HG02852 (cell line): ENCODE measurements around the gene PLXNC1.

Experiments used
- ATAC-seq: cut with Tn5 transposase; IDR thresholded peaks from one replicate; pipeline ENCODE4 v1.9.1; 2021; ENCODE audit warnings: mild to moderate bottlenecking, moderate library complexity; ENCODE audit not compliant: unreplicated experiment

PLXNC1 gene

DNA sequence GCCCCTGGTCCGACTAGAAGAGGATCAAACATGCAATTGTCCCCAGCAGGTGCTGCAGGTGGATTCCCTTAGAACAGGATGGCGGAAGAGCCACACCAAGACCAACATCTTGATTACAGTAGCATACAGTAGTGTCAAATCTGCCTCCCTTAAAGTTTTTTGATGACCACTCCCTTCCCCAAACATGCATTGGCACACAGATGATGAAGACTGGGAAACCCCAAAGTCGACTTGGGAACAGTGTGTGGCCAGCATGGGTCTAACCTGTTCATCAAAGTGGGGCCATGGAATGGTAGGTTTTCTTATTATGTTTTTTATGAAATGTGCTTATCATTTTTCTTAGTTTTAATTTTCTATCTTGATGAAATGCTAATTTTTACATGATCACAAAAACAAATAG is 8.8 kb downstream of the PLXNC1 start:
- ATAC-seq = no peak

DNA sequence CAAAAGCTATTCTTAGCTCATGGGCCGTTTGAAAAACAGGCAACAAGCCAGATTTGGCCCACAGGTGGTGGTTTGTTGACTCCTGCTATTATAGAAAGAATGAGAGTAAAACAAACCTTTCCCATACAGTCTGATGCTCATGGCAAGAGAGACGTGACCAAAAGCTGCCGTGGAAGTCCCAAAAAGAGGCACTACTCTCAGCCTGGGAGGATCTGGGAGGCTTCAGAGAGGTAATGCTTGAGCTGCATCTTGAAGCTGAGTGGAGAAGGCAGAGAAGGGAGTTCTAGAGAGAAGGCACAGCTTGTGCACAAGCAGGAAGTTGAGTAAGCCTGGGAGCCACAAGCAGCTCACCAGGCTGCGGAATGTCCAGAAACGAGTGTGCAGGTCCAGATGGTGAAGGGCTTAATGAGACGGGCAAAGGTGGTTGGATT is 9.6 kb downstream of the PLXNC1 start:
- ATAC-seq = peak; percentile 85

DNA sequence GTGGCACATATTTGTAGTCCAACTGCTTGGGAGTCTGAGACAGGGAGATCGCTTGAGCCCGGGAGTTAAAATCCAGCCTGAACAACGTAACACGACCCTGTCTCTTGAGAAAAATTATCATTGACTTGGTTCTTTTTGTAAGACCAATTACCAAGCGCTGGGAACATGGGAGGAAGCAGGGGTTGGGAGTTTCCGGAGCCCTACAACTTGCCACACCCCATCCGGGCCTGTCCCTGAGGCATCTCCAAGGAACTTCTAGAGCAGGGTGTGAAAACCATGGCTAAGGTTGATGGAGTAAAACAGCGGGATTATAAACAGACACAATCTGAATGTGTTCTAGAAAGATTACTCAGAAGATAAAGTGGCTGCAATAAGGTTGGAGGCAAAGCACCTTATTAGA is 10.3 kb downstream of the PLXNC1 start:
- no peak for ATAC-seq

DNA sequence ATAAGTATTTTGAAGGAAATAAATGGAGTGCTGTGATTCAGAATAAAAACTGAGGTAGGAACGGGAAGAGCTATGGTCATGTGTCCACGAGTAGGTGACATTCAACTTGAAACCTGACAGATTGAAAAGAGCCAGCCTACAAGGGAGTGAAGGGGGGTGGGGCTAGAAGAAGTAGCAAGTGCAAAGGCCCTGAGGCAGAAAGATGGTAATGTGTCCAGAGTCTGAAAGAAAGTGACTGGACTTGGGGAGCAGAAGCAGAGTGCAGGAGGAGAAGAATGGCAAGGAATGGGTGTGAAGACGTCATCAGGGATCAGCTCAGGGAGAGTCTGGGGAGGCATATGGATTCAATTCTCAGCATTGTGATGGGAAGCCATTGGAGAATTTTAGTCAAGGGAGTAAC is 13.7 kb downstream of the PLXNC1 start:
- ATAC-seq = no peak

DNA sequence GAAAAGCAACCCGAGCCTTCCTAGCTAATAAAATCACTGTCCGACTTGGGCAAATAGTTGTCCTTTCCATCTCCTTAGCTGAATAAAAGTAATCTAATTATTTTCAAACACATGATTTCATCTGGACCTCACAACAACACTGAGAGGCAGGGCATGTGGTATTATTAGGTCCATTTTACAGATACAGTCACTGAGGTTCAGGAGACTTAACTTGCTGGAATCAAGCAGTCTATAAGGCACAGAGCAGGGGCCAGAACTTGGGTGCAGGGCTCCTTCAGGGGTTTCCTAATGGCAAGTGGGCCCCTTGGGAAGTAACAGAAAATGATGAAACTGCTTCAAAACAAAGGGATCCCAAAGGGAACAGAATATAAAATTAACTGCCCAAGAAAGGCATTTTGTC is 15.5 kb downstream of the PLXNC1 start:
- no peak for ATAC-seq

DNA sequence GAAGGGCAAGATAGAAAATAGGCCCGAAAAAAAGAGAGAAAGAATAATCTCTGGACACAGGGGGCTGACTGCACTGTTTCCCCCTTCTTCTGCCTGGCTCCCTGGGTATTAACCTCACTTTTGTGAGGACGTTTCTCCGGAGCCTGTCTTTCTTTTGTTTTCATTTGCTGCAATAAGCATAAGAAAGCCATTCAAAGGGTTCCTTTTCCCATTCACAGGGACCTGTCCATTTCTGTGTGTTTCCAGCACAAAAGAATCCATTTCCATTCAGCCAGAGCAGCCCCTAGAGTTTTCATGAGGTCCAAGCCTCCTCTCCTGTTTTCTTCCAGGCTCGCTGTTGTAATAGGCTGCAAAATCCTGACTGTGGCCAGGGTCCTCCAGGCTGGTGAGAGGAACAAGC is 16.8 kb downstream of the PLXNC1 start:
- ATAC-seq = no peak

DNA sequence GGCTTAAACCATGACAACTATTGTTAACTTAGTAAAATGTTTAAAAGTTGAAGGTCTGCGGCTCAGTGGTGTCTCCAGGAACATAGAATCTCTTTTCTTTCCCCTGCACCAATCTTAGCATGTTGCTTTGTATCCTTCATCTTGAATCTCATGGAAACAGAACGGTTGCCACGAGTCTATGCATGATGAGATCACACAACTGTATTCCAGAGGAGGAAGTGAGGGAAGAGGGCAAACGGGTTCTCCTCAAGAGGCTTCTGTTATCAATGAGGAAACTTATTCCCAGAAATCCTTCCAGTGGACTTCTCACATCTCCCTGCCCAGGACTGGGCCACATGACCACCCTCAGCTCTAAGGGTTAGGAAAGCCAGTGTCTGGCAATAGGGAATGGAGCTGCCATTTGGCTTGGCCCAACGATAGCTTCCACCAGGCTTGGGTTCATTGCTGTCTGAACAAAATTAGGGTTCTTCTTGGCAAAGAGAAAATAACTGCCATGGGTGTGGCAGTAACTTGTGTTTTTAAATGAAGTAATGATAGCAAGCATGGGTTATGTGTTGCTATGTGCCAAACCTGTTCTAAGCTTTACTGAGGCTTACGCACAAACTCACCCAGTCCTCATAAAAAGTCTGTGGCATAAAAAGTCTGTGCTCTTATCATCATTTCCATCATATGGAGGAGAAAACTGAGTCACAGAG is 17.4 kb downstream of the PLXNC1 start:
- no peak for ATAC-seq

DNA sequence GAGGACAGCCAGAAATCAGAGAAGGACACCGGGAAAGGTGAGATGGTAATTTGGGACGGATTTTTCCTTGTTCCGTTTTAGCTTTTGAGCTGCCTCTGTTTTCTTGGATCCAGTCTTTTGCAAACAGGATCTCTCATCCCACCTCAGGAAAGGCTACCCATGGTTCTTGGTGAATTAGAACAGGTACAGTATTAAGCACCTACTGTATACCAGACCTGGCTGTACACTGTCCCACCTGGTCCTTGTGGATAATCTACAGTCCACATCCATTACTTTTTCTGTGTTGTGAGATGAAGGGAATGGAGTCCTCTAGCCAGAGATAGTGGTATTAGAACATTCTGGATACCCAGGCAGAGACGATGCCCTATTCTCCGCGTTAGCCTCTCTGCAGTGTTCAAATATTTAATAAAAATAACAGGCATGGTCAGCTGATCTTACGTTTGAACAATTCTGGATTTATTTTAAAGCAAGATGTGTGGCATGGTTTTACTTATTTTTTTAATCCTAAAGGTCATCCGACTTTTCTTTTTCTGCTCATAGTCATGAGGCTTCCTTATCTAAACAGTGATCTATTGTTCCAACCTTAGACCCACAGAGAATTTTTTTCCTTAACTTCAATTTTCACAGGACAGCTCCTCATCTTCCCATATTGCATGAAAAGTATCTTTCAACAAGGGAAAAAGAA is 18.8 kb downstream of the PLXNC1 start:
- ATAC-seq = no peak

DNA sequence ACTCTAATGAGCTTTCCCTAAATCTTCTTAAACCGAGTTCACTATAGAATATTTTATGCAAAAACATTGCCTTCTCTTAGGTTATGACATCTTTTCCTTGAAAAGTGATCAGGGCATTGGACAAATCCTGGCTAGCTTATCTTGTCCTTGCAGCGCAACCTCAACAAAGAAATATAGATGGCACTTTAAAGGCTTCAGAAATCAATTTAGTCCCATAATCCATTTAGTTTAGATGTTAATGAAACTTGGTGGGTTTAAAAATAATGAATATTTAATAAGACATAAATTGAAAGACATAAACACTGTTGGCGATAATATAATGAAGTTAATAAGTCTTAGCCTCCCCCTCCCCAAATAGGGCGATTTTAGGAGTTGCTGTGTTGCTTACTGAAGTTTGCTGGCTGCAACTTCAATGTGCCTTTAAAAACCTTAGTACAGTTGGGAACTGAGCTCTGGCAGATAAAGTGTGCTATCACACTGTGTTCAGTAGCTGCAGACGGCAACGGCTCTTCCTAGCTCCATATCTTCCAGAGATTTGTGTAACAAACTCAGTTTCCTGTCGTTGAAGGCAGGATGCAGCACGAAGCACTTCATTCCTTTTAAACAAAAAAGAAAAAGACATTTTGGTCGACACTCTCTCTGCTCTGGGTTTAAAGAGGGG is 19.5 kb downstream of the PLXNC1 start:
- ATAC-seq = no peak

DNA sequence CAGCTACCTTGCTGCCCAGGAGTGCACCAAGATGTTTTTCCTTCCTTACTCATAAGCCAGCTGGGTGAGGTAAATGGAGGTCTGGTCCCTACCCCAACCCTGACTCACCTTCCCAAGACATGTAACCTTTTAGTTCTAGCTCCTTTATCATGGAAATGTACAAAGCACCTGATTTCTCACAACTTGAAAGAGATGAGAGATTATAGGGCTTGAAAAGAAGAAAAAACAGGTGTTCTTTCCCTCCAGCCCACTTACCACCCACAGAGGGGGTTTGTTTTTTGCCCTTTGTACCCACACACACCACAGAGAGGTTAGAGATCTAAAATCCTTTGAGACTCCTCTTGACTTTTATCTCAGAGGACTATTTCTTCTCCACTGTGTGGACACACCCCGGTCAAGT is 21.1 kb downstream of the PLXNC1 start:
- no peak for ATAC-seq

DNA sequence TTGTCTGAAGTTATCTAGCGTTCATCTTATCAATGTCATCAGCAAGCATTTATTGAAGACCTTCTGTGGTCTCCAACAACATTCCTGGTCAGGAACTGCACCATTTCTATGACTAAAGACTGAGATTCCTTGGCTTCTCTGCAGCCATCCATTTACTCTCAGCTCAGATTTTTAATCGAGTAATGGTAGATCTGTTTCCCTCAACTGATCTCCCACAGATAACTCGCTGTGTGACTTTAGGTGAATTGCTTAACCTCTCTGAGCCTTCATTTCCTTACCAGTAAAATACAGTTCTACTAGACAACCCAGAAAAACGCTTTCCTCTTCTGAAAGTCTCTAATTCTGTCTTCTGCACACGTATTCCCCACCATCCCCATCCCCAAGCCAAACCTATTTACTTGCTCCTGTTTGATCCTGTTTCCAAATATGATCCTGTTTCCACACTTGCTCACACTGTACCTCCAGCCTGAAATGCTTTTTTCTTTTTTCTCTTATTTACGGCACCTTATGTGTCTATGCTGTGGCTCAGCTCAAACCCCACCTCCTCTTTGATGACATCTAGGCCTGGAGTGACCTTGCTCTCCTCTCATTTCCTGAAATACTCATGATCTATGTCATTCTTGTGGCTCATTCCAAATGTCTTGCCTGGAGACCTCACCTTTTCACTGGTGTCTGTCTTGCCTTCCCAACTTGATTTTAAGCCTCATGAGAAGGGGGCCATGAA is 21.8 kb downstream of the PLXNC1 start:
- no peak for ATAC-seq

DNA sequence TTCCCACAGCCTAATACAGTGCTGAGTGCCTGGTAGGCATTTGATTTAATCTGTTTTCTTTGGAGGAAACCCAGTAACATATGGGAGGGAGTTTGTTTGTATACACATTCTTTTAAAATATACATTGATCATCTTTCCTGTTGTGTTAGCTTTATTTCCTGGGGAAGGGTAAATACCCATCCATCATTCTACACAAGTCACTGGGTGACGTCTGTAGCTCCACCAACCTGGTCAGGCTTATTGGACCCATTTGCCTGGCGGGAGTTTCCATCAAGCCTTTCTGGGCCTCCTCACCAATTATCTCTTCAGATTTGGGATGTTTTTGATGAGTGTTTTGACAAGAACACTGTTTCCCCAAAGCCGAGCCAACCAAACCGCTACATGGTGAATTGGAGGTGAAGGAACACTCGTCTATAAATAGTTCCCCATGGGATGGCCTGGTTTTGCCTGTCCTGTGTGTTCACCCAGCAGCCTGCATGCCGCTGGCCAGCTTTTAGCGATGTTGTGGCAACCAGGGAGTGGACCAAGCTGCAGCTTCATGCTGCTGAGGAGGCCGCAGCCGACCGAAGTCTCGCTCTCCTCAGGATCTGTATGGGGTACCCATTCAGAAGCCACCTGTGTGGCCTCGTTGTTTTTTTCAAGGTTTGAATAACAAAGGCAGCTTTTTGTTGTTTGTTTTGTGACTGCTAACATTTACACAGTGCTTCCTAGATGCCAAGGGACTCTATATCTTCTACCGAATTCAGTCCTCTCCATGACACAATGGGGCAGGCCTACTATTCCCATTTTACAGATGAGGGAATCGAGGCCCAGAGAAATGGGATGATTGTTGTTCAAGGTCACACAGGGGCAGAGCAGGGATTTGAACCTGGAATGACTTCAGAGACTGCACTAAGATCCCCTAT is 22.6 kb downstream of the PLXNC1 start:
- ATAC-seq = no peak

DNA sequence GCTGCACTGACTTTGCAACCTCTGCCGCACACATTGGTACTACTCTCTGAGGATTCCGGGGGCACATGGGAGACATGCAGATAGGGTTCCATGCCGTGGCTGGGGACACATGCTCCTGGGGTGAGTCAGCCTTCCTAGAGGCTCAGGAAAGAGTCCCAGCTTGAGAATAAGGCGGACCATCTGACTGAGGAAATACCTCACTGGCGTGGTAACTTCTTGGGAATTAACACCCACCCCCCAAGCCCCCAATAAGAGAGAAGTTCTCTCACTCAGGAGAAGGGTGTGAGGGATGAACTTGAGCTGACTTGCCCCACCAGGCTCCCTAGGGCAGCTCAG is 23.2 kb downstream of the PLXNC1 start:
- ATAC-seq = no peak

DNA sequence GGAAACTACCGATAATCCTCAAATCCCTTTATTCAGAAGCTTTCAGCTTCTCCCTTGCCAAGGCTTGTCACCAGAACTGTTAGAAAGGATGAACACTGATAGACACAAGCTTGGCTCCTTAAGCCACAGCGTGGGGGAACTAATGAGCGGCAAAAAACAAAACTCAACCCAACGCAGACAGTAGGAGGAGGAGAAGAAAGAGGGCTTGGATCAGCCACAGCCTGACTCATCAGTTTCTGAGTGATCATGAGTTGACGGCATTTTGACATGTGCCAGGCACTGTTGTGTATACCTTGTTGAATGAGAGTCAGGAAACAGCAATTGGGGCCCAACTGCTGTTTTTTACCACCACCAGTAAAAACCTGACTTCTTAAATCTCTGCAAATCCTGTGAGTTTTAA is 23.7 kb downstream of the PLXNC1 start:
- ATAC-seq = no peak

DNA sequence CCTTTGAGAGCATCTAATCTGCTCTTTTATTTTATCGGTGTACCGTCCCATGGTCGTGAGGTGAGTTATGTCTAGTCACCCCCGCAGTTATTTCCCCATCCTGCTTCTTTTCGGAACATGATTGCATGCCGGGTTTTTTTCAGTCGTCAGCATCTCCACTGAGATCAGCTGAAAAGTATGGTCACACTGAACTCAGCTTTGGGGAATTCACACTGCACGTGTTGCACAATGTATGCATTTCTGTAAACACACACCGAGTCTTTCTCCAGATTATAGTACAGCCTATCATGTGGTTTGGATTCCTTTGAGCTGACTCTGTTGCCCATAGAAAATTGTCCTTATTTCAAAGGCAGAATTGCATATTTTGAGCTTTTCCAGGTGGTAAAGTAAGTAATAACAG is 24.6 kb downstream of the PLXNC1 start:
- no peak for ATAC-seq

DNA sequence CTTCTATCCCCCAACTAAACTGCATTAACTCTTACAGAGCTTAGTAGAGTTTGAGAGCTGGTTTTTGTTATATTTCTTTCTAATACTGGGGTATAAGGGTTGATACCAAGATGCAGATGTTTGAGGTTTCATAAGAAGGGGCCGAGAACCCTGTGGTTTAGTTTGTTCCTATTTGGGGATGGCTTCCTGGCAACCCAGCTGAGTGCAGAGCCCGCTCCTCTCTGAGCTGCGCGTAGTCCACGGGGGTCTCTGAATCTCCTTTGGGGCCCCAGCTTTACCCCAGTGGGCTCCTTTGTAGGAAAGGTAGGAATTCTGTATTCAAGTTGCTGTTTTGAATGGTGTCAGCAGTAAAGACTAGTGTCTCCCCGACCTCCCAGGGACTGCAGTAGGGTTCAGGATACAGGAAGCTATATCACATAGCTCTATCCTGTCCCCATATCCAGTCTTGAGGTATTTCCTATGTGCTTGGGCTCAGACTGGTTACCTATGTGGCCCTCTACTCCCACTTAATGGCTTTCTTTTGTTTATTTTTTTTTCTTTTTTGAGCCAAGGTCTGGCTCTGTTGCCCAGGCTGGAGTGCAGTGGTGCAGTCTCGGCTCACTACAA is 25.4 kb downstream of the PLXNC1 start:
- ATAC-seq = peak; percentile 61

DNA sequence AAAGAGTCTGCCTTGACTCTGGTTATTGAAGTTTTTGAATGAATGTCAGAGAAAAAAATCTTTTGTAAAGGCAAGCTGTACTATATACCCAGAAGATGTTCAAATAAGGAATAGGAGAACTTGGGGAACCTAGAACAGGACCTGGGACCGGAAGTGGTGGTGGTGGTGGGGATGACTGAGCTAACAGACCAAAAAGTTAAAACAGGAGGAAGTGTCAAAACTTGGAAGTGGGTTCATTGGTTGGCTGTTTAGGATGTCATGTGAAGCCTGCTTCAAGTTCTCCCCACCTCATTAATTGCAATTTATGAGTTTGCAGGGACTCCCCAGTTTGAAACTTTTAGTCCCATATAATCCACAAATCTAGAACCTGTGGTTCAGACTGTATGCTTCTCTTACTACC is 26.2 kb downstream of the PLXNC1 start:
- peak; percentile 52 for ATAC-seq

DNA sequence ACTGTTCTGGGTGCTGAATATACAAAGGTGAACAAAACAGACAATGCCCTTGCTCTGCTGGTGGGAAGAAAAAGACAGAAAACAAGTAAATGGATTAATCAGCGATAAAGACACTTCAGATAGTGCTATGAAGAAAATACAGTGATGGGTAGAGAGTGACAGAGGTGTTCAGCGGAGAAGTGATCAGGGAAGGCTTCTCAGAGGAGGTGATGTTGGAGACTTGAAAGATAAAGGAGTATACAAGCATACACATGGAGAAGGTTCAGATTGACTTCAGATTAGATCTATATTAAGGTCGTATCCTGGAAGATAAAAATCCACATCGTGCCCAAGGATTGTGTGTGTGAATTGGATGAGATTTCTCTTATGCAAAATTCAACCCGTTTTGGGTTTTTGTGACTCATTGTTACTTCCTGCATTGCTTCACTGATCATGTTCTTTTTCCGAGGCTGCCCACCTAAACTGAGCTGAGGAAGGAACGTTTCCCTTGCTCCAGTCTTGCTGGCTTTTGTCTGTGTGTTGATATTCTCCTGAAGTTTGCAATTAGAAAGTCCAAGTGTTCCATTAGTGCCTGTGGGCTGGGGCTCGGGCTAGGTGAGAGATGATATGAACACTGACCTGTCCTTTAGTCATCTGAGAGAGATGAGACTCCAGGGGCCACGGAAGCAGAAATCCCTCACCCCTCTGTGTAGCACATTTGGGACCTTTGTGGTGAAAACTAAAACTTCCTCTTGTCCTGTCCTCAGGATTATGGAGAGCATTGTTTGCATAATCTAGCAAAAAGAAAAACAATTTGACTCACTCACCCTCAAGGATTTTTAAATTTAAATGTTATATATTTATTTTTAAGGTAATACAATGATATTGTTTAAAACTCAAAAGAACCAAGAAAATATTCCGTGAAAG is 27.6 kb downstream of the PLXNC1 start:
- no peak for ATAC-seq

DNA sequence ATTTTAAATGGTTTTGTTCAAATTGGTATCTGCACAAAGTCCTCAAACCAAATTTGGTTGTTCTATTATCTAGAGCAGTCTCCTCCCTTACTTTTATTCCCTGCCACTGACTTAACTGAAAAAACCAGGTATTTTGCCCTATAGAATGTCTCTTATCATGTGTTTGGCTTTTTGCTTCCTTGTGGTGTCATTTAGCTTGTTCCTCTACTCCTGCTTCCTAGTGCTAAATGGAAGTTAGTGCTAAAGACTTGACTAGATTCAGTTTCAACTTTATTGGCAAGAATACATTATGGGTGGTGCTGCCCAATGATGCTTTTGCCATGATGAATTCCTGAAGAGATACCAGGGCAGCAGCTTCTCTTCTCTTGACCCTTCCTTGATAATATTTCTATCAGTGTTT is 29.7 kb downstream of the PLXNC1 start:
- no peak for ATAC-seq
